Adrenal gland (tissue), 5 donors: ENCODE measurements around the gene DLX5.

Experiments
- POLR2A ChIP-seq, 2 donors: fragments of 450-650 bp; IDR thresholded peaks; one replicate each; pipeline ENCODE4 v1.6.1; 2017; ENCODE audit warnings: antibody characterized with exemption in 2 of 2, mild to moderate bottlenecking in 2 of 2, moderate library complexity in 1 of 2
- TF ChIP-seq, protein P1 (sequence below), 6 experiments: fragments of 450-650 bp in 4 of 6; fragments of 200-600 bp in 2 of 6; sonication (generic) in 1 of 6; IDR thresholded peaks; 1 replicate in 5 of 6; 2 replicates in 1 of 6; pipeline versions ENCODE4 v1.5.1 to v1.8.0; 2016 to 2021; ENCODE audit warnings: antibody characterized with exemption in 6 of 6, mild to moderate bottlenecking in 2 of 6, moderate library complexity in 1 of 6
- donor health status: DM: no; HTN: no; CAD: no.

DNA sequence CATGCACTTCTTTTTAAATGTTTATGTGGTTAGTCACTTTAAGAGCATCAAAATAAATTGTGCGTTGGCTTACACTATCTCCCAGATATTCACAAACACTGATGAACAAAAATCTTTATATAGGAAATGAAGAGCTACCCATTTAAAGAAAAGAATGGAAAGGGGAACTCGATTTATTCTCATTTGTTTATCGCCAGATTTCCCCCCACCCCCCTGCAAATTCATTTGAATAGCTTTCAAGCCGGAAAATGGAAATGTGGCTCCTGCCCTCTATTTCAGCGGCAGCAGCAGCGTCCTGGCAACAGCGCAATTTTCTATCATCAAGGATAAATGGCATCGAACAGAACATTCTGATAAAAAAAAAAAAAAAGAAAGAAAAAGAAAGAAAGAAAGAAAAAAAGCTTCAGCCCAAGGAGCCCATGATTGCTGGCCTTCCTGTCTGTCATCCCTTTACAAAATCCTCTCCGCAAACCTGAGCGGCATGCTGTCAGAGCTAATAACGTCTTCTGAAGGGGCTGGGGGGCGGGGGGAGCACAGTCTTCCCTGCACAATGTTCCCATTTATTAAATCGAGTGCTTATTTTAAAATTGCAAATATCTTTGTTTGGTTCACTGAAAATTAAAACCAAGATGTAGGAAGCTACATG, 33.0 kb downstream of the DLX5 start:
- TF ChIP-seq POLR2A (IDR thresholded peaks at IDR 0.05), result no peak
- TF ChIP-seq, protein P1, sequence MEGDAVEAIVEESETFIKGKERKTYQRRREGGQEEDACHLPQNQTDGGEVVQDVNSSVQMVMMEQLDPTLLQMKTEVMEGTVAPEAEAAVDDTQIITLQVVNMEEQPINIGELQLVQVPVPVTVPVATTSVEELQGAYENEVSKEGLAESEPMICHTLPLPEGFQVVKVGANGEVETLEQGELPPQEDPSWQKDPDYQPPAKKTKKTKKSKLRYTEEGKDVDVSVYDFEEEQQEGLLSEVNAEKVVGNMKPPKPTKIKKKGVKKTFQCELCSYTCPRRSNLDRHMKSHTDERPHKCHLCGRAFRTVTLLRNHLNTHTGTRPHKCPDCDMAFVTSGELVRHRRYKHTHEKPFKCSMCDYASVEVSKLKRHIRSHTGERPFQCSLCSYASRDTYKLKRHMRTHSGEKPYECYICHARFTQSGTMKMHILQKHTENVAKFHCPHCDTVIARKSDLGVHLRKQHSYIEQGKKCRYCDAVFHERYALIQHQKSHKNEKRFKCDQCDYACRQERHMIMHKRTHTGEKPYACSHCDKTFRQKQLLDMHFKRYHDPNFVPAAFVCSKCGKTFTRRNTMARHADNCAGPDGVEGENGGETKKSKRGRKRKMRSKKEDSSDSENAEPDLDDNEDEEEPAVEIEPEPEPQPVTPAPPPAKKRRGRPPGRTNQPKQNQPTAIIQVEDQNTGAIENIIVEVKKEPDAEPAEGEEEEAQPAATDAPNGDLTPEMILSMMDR (IDR thresholded peaks at IDR 0.05), result no peak
